ENCODE measurements around the gene GRM4.

The GRM4 gene

DNA sequence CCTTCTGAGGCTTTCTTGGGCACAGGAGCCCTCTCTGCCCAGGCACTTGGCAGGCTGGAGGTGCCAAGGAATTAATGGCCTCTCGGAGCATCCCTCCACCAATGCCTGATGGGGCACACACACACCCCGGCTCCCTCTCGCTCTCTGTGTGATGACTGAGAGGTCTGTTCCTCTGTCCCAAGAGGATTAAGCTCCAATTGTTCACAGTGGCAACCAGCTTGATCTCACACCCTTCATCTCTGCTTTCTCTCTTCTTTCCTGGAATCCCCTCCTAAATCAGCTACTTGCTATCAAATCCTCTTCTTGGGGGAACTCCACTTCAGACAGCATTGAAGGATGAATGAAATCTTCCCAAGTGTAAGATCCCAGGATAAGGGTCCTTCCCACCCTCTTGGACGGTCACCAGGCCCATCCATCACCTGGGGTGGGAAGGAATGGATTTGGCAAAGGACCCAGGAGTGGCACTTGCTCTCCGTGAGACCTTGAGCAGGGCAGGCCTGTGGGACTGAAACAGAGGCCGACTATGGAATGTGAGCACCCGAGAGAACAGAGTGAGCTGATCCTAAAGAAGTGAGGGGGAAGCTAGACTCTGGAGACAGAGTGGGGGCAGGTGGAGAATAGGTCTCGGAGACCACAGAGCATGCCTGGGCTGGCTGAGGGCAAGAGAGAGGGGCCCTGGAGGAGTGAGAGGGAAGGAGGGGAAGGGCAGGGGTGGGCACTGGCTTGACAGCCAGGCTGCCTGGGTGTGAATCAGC, 93.6 kb downstream of the GRM4 start:
- DNase-seq = no peak
- Mint-ChIP-seq H3K36me3 (ENCODE audit: low read depth) (no peaks in the 10 kb centered on the region), H3K4me3 (no peak overlapping the region), H3K27me3 (ENCODE audit: low read depth, poor library complexity) (peaks cover 27% of the 10 kb centered on the region), H3K27ac (no peak overlapping the region), H3K4me1 (peaks cover 82% of the 10 kb centered on the region), H3K9me3 (no peaks in the 10 kb centered on the region)
- TF ChIP-seq, protein P1, sequence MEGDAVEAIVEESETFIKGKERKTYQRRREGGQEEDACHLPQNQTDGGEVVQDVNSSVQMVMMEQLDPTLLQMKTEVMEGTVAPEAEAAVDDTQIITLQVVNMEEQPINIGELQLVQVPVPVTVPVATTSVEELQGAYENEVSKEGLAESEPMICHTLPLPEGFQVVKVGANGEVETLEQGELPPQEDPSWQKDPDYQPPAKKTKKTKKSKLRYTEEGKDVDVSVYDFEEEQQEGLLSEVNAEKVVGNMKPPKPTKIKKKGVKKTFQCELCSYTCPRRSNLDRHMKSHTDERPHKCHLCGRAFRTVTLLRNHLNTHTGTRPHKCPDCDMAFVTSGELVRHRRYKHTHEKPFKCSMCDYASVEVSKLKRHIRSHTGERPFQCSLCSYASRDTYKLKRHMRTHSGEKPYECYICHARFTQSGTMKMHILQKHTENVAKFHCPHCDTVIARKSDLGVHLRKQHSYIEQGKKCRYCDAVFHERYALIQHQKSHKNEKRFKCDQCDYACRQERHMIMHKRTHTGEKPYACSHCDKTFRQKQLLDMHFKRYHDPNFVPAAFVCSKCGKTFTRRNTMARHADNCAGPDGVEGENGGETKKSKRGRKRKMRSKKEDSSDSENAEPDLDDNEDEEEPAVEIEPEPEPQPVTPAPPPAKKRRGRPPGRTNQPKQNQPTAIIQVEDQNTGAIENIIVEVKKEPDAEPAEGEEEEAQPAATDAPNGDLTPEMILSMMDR (IDR thresholded peaks at IDR 0.05) = no peak

DNA sequence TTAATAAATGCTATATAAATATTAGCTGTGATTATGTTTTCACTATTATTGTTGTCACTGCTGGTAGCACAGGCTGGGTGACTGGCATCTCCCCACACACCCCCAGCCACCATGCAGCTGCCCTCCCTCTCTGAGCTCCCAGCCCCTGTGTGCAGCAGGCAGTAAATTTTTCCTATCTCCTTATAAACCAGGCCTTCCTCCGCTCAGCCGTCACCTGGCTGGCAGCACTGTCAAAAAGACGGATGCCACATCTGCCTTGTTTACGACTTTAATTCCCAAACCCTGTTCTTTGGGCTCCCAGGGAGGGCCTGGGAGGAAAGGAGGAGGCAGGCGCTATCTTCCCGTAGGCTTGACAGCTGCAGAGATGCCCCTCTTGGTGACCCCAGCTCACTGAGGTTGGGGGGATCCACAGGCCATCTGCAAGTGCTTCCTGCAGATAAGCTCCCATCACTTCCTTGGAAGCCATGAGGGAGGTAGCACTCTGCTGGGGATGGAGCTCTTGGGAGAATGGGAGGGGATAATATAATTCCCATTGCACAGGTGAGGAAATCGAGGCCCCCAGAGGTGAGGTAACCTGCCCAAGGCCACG, 94.5 kb downstream of the GRM4 start:
- DNase-seq = no peak
- Mint-ChIP-seq H3K4me3 (no peak overlapping the region), H3K27me3 (ENCODE audit: low read depth, poor library complexity) (peaks cover 26% of the 10 kb centered on the region), H3K9me3 (no peaks in the 10 kb centered on the region), H3K36me3 (ENCODE audit: low read depth) (no peaks in the 10 kb centered on the region), H3K27ac (no peak overlapping the region), H3K4me1 (peaks cover 74% of the 10 kb centered on the region)
- TF ChIP-seq, protein P1 (IDR thresholded peaks at IDR 0.05) = no peak

DNA sequence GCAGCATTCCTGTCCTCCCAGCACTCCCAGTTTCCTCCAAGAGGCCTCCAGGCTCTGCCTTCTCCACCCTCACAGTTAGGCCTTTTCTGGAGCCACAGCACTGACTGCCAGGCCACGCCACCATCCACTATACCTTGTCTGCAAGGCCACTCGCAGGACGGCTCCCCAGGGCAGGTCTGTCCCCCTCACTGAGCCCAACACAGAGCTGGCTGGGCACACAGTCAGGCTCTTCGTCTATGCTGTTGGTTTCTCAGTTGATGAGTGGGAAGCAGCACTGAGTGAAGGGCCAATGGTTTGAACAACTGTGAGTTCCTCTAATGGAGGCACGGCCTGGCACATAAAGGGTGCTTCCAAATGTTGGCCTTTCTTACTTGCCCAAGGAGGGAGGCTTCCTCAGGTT, 95.2 kb downstream of the GRM4 start:
- Mint-ChIP-seq H3K27ac (no peak overlapping the region), H3K9me3 (no peaks in the 10 kb centered on the region), H3K27me3 (ENCODE audit: low read depth, poor library complexity) (peaks cover 26% of the 10 kb centered on the region), H3K4me3 (no peak overlapping the region), H3K36me3 (ENCODE audit: low read depth) (no peaks in the 10 kb centered on the region), H3K4me1 (peaks cover 72% of the 10 kb centered on the region)
- TF ChIP-seq, protein P1 (IDR thresholded peaks at IDR 0.05) = no peak
- no peak for DNase-seq

DNA sequence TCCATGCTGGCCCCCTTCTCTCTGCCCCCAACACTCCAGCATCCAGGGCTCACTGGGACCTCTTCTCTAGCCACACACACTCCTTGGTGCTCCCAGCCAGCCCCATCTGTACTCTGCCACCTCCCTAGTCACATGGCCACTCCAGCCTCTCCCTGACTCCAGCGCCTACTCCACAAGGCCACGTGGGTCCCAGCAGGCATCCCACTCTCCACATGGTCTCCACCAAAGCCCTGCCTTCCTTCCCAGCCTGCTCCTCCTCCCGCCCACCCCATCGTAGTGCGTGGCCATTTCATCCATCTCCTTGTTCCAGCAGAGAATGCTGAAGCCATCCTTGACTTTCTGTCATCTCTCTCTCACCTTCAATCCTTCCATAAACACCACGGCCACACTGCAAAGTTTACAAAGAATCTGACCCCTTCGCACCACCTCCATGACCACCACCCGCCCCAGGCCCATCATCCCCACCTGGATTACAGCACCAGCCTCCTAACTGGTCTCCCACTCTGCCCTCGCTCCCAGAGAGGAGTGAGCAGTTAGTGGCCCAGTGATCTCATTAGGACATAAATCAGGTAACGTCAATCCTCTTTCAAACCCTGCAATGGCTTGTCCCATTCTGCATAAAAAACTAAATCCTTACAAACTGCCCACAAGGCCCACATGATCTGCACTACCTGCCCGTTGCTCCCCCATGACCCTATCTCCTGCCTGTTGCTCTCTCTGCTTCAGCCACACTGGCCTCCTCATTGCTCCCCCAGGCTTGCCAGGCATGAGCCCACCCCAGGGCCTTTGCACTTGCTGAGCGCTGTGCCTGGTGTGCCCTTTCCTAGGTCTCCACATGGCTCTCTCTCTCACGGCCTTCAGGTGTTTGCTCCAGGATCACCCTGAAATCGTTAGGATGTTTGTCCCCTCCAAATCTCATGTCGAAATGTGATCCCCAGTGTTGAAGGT, 96.2 kb downstream of the GRM4 start:
- Mint-ChIP-seq H3K4me1 (peaks cover 72% of the 10 kb centered on the region), H3K27me3 (ENCODE audit: low read depth, poor library complexity) (peaks cover 26% of the 10 kb centered on the region), H3K27ac (no peak overlapping the region), H3K4me3 (no peak overlapping the region), H3K9me3 (no peaks in the 10 kb centered on the region), H3K36me3 (ENCODE audit: low read depth) (no peaks in the 10 kb centered on the region)
- TF ChIP-seq, protein P1 (IDR thresholded peaks at IDR 0.05) = no peak
- no peak for DNase-seq

DNA sequence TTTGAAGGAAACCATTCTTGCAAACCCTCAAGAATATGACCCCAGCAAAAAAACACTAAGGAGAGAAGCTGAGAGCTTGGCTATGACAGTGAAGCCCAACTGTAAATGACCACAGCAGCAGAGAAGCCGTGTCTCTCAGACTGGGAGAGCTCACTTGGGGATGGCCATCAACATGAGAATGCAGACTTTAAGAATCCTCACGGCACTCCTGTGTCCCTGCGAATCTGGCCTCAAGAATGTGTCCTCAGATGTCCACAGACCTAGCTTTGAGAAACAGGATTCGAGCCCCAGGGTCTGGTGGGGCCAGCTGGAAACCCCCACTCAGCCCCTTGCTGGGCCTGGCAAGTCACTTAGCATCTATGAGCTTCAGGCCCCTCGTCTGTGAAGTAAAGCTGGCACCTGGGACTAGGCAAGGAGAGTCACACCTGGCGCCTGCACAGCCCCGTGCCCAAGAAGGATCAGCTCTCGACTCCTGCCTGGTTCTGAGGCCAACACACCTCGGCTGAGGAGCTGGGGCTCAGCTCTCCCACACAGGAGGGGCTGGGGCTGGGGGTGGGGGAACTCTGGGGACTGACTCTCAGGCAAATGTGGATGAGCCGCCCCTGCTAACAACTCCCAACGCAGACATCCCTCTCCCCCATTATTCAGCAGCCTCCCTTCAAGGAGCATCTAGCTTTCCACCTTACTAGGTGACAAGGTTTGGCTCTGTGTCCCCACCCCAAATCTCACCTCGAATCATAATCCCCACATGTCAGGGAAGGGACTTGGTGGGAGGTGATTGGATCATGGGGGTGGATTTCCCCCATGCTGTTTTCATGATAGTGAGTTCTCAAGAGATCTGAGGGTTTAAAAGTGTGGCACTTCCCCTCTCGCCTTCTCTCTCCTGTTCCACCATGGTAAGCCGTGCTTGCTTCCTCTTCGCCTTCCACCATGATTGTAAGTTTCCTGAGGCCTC, 97.7 kb downstream of the GRM4 start:
- Mint-ChIP-seq H3K4me1 (peaks cover 65% of the 10 kb centered on the region), H3K36me3 (ENCODE audit: low read depth) (no peaks in the 10 kb centered on the region), H3K4me3 (no peak overlapping the region), H3K27ac (no peak overlapping the region), H3K27me3 (ENCODE audit: low read depth, poor library complexity) (peaks cover 25% of the 10 kb centered on the region), H3K9me3 (no peaks in the 10 kb centered on the region)
- TF ChIP-seq, protein P1 (IDR thresholded peaks at IDR 0.05) = no peak
- no peak for DNase-seq

Data from nephron progenitor cell (in vitro differentiated cells).